DMS53 (cell line): ENCODE measurements around the gene HSFX4.
"Not testable (repeated sequence)": the region's sequence is repeated elsewhere in the genome, so short reads cannot be mapped to it uniquely, and the experiment has no call there.

Experiments
- DNase-seq: peaks from one replicate; lab custom pipeline; 2025; lab: John Stamatoyannopoulos, UW

HSFX4 gene

DNA sequence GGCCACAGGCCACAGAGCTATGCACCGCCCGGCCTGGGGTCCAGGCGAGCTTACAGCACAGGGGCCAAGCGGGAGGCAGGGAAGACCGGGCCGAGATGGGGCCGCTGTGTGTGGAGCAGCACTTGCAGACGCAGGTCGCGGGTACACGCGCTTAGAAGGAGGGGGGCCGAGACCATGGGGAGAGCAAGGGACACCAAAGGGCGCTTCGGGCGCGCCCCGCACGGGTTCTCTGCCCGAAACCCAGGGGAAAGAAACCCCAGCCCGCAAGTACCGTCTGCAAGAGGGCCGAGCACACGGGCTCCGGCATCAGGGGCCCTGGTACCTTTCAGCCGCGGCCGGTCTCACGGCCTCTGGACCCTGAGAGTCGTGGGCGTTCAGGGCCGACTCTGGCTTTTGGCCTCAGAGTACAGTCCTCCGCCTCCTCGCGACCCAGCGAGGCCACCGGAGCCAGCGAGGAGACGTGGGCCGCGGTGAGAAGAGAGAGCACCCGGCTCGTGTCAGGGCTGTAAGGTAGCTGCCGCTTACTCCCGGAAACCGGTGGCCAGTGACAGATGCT lies 8.6 kb downstream of the HSFX4 start:
- peak; percentile 54 for DNase-seq

DNA sequence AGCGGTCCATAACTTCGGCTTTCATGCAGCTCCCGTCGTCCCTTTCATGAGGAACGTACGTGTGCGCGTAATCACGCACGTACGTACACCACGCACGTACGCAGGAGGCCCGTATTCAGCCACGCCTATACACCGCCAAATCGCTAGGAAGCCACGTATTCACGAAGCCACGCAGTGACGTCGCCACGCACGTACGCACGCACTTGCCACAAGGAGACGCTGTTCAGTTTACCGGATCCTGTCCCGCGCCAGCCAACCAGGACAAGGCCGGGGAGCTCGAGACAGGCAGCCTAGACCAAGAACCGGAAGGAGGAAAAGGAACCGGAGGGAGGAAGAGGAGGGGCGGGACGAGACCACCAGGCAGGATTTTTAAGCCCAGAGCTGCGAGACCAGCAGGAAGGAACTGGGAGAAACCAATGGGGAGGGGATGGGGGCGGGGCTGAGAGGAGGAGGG lies 9.1 kb downstream of the HSFX4 start, which contains the start of gene EOLA2:
EOLA2 (minus strand) TSS at position 65 of the 454 bp plus-strand sequence. CDS start 4,617 bp downstream, outside the sequence.
- peak; percentile 99 for DNase-seq

DNA sequence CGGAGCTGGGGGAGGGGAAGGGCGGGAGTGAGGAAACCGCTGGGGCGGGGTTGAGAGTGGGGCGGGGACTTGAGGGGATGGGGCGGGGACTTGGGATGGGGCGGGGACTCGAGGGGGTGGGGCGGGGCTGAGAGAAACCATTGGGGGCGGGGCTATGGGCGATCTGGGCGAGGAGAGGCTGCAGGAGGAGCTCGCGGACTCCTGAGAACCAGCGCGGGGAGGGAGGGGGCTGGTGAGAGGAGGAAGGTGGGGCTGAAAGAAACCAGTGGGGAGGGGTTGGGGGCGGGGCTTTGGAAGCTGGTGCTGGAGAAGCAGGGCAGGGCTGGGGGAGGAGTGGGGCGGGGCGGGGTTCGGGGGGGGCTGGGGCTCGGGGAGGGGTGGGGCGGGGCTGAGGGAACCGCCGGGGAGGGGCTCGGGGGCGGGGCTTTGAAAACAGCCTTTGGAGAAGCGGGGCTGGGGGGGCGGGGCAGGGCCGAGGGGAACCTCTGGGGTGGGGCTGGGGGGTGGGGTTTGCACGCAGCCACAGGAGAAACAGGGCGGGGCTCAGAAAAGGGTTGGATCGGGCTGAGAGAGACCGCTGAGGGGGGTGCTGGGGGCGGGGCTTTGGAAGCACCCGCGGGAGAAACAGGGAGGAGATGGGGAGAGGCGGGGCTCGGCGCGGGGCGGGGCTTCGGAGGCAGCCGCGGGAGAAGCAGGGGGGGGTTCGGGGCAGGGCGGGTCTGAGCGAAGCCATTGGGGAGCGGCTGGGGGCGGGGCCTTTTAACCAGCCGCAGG lies 9.7 kb downstream of the HSFX4 start:
- DNase-seq: peak; percentile 99

DNA sequence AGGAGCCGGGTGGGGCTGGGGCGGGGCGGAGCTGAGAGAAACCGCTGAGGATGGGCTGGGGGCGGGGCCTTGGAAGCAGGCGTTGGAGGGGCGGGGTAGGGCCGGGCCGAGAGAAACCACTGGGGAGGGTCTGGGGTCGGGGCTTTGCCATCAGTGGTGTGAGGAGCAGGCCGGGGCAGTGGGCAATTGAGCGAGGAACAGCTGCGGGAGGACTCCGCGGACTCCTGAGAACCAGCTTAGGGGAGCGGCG lies 10.2 kb downstream of the HSFX4 start:
- DNase-seq: no peak

DNA sequence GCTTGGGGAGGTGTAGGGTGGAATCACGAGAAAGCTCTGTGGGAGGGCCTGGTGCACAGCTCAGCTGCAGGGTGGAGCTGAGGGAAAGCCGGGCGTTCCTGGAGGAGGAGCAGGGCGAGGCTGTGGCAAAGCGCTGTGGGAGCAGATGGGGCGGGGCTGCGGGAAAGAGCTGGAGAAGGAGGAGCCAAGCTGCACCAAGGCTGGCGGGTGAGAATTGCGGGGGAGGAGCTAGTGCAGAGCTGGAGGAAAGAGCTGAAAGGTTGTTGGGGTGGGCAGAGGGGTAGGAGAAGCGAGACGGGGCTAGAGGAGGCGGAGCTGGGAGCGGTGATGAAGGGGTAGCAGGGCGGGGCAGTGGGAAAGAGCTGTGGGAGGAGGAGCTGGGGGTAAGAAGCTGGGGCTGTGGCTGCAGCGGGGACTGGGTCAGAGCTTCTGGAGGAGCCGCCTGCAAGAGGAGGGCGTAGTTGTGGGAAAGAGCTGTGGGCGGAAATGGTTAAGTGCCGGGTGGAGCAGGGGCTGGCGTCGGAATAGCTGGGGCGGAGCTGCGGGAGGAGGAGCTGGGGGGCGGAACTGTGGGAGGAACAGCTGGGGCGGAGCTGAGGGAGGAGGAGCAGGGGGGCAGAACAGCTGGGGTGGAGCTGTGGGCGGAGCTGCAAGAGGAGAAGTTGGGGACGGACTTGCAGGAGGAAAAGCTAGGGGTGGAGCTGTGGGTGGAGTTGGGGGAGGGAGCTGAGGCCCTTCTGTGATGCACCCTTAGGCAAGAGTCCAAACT lies 10.7 kb downstream of the HSFX4 start:
- peak; percentile 97 for DNase-seq

DNA sequence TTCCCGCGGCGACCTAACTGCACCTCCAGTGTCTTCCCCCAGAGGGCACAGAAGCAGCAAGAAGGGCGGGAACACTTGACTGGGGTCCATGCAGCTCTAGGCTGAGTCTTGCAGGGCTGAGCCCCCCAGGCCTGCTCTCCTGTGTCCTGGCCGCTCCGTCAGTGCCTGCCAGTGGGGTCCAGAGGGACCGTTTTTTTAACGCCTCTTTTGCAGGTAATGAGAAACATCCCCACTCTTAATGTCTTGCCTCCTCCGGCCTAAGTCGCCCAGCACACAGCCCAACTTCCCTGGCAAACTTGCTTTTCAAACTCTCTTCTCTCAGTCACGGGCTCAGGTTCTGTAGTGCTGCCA lies 11.3 kb downstream of the HSFX4 start:
- DNase-seq: not testable (repeated sequence)

DNA sequence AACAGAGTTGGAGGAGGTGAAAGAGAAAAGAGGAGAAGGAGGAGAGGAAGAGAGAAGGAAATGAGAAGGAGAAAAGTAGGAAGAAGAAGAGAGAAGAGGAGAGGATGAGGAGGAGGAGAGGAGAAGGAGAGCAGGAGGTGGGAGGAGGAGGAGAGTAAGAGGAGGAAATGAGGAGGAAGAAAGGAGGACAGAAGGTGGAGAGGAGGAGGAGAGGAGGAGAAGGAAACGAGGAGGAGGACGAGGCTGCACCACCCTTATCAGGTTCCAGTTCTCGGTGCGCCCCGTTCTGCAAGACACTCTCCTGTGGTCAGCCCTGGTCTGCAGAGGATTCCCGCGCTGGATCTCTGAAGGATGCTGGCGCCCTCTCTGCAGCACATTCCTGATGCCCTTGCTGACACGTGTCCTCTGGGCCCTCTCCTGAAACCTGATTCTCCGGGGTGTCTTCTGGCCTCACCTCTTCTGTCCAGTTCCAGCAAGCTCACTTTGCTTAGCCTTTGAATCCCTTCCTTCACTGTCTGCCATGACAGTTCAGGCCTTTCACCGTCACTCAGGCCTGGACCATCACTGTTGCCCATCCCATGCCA lies 15.8 kb downstream of the HSFX4 start:
- not testable (repeated sequence) for DNase-seq

DNA sequence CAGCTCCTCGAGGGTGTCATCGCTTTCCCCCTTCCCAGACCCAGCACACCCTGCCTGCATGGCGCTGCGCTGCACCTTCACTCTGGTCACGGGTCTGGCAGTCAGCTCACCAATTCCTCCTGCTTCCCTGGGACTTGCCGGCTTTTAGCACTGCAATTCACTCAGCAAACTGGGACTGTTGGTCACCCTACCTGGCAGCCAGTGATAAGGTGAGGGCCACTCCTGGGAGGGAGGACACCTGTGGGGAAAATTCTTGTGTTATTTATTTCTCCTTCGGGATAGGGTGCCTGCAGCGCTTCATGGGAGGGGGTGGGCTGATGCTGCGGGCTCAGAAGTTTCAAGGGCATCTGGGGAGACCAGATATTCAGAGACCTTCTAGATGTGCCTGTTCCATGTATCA lies 16.4 kb downstream of the HSFX4 start:
- DNase-seq: not testable (repeated sequence)

DNA sequence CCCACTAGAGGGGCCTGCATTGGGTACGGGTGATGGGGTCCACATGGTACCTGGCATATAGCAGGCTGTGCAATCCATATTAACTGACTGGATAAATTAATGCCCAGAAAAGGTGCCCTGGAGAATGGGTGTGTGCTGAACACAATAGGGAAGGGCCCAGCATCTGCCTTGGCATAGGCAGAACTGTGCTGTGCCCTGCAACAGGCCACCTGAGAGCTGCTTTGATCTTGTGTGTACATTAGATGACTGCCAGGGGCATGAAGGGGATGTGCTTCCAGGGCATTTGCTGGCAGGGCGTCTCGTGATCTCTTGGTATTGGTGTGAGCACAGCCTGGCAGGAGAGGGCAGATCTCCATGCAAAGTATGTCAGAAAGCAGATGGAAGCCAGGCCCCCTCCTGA lies 17.6 kb downstream of the HSFX4 start:
- DNase-seq: not testable (repeated sequence)

DNA sequence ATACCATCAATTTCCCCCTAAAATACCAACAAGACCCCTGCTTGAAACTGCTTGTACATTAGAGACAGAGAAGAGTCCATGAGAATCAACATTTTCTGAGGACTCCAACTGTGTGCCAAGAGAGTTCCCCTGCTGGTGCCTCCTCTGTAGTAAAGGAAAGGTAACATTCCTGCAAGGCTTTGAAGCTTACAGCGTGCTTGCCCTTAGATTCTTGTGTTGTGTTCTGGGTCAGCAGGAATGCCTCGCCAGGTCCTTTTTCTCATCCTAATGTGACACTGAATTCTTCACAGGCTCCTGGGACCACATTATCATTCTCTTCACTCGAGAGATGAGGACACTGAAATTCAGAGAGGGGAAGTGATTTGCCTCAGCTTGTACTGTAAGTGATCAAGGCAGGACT lies 18.6 kb downstream of the HSFX4 start:
- no peak for DNase-seq

DNA sequence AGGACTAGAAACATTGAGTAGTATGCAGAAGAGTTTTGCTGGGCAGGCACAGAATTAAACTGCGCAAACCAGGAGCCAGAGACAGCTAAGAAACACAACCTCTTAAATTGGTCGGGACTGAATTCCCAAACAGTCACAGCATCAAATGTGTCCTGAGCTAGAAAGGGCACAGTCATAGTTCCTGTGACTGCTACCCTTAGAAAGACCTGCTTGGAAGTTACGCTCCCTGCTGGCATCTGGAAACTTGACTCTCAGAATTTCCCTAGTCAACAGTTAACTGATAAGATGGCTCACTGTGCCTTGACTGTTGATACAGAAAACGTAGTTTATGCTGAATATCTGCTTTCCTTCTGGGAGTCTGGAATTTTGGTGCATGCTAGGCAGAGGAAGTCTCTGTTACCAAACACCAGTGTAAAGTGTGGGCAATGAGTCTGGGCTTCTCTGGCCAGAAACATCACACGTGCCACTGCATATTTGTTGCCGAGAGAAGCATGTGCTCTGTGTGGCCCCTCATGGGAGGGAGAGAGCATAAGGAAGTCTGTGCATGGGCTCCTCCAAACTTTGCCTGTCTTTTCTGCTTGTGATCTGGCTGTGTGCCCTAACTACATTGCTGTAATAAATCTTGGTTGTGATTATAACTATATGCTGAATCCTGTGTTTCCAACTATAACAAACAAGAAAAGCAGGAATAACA lies 20.5 kb downstream of the HSFX4 start:
- no peak for DNase-seq

DNA sequence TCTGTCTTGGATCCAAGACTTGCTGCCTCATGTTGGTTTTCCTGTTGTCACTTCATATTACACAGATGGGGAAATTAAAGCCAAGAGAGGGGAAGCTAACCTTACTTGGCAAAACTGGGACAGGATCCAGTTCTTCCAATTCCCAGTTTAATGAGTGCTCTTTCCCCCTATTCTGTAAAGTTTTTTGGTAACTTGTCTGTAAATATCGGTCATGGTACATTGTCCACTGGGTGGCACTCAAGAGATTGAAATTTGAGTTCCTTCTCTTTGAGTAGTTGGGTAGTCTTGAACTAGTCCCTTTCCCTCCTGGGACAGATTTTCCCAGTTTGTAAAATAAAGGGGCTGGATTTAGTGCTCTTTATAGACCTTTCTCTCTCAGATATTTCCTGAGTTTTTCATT lies 21.3 kb downstream of the HSFX4 start:
- DNase-seq: peak; percentile 60

DNA sequence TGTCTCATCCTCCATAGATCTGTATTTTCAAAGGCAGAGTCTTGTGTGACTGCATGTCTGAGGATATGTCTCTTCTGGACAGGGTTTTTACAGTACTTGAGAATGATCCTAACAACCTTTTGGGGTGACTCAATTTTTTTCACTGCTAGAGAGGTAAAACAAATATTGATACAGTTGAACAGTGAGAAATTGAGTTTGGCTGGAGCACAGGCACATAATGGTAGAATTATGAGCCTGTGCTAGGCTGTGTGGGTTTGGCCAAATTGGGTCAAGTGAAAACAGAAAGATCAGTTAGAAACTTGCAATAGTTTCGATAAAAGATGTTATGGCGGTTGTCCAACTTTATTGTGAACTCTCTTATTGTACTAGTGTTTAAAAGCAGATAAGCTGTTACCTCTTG lies 32.2 kb downstream of the HSFX4 start:
- DNase-seq: peak; percentile 4

DNA sequence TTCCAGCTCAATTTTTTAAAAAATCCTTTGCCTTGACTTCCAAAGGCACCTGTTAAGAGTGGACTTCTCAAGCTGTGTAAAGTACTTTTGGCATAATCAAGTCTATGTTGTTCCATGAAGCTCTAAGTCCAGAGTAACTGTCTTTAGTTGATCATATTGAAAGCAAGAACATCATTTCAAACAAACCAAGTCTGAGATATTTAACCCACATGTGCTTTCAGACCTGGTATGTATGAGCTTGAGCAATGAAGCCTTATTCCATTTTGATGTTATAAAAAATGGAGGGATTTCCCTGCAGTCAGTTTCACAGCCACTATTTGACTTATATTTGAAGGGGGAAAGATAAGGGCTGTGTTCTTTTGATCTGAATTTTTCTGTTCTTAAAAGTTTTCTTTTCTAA lies 32.6 kb downstream of the HSFX4 start:
- DNase-seq: no peak

DNA sequence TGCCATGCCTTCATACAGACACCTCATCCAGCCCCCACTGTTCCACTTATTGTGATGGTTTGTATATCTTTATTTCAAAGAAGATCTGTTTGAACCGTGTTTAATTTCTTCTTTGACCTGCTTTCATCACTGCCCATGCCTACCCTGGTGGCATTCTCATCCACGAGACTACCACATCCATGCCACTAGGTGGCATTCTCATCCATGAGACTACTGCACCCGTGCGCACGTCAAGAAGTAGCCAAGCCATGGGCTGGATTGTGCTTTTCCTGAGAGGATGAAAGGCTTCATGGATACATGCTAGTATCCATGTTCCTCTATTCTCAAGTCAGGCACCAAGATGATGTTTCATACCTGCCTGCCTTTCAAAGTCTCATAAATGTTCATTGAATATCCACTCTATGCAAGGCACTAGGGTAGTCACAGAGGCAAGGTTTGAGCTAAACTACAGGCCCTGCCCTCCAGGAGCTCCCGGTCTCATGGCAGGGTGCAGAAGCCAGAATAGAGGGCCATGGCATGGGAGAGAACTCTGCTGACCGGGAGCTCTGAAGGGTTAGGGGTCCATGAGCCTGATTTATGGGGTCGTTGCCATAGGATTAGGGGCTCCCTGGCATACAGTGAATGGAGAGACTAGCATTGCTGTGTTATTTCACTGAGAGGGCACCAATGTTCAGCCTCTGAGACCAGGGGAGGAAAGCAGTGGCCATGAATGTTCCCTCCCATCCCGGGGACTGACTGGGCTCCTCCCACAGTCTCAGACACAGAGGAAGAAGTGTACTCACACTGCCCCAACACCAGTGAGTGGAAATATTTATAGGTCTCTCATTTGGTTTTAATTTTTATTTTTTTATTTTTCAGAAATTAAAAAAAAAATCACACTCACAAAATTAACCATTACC lies 33.7 kb downstream of the HSFX4 start:
- peak; percentile 81 for DNase-seq

DNA sequence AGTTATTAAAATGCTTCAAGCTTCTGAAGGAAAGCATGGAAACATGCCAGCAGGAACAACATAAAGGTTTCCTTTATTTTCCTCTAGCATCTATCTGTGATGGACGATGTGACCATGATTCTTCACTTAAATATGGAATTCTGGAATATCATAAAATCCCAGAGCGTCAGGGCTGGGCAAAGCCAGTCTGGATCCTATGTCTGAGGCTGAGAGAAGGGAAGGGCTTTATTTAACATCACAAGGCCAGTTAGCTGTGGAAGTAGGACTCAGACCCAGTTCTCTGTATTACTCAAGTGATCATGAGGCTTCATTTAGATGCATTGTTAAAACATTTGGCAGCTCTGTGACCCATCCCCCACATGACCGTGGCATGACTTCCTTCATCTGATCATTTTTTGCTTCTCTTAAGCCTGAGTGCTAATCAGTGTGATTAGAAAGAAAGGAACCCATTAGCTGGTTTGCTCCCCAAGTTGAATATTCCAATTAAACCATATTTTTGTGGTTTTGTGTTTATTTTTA lies 49.8 kb downstream of the HSFX4 start:
- no peak for DNase-seq
